ENCODE results near the gene FASN. TPM values are rescaled to one million over a fixed set of nuclear protein-coding genes. Genes with fewer than 3 reads are reported as not detected.

FASN gene
- total RNA-seq, 1 experiment from 2014 or later, result 346 TPM

GRCh38 chr17:82091264-82092066 lies 6.6 kb downstream of the FASN start:
- in situ Hi-C loops (cut with HindIII; ENCODE audit: low sequenced_read_pairs), result no loop called here
- no peak for DNase-seq (ENCODE audit: low spot score)

GRCh38 chr17:82090549-82091263 lies 7.3 kb downstream of the FASN start:
- in situ Hi-C loops (cut with HindIII; ENCODE audit: low sequenced_read_pairs), result no loop called here
- DNase-seq (ENCODE audit: low spot score), result no peak

GRCh38 chr17:82089723-82090548 lies 8.1 kb downstream of the FASN start:
- no peak for DNase-seq (ENCODE audit: low spot score)
- in situ Hi-C loops (cut with HindIII; ENCODE audit: low sequenced_read_pairs), result no loop called here

- in situ Hi-C loops (cut with HindIII; ENCODE audit: low sequenced_read_pairs), result no loop called here
- no peak for DNase-seq (ENCODE audit: low spot score)
These were observed 9.0 kb downstream of the FASN start for GRCh38 chr17:82088838-82089722.

- DNase-seq (ENCODE audit: low spot score), result no peak
- in situ Hi-C loops (cut with HindIII; ENCODE audit: low sequenced_read_pairs), result no loop called here
These were observed 9.8 kb downstream of the FASN start for GRCh38 chr17:82087961-82088837.

- no peak for DNase-seq (ENCODE audit: low spot score)
- in situ Hi-C loops (cut with HindIII; ENCODE audit: low sequenced_read_pairs), result no loop called here
These were observed 10.8 kb downstream of the FASN start for GRCh38 chr17:82086941-82087906.

GRCh38 chr17:82085931-82086764 lies 11.9 kb downstream of the FASN start:
- DNase-seq (ENCODE audit: low spot score), result no peak
- in situ Hi-C loops (cut with HindIII; ENCODE audit: low sequenced_read_pairs), result no loop called here

- in situ Hi-C loops (cut with HindIII; ENCODE audit: low sequenced_read_pairs), result no loop called here
- DNase-seq (ENCODE audit: low spot score), result no peak
These were observed 12.8 kb downstream of the FASN start for GRCh38 chr17:82085031-82085861.

- DNase-seq (ENCODE audit: low spot score), result no peak
- in situ Hi-C loops (cut with HindIII; ENCODE audit: low sequenced_read_pairs), result no loop called here
These were observed 13.5 kb downstream of the FASN start for GRCh38 chr17:82084373-82085030.

GRCh38 chr17:82083533-82084359 lies 14.3 kb downstream of the FASN start:
- DNase-seq (ENCODE audit: low spot score), result no peak
- in situ Hi-C loops (cut with HindIII; ENCODE audit: low sequenced_read_pairs), result no loop called here

GRCh38 chr17:82083009-82083408 lies 15.0 kb downstream of the FASN start:
- no peak for DNase-seq (ENCODE audit: low spot score)
- in situ Hi-C loops (cut with HindIII; ENCODE audit: low sequenced_read_pairs), result no loop called here

GRCh38 chr17:82082456-82082855 lies 15.6 kb downstream of the FASN start:
- in situ Hi-C loops (cut with HindIII; ENCODE audit: low sequenced_read_pairs), result no loop called here
- DNase-seq (ENCODE audit: low spot score), result no peak

- in situ Hi-C loops (cut with HindIII; ENCODE audit: low sequenced_read_pairs), result no loop called here
- no peak for DNase-seq (ENCODE audit: low spot score)
These were observed 16.1 kb downstream of the FASN start for GRCh38 chr17:82081966-82082365.

GRCh38 chr17:82081546-82081945 lies 16.5 kb downstream of the FASN start:
- in situ Hi-C loops (cut with HindIII; ENCODE audit: low sequenced_read_pairs), result no loop called here
- no peak for DNase-seq (ENCODE audit: low spot score)

Measured in G401 (cell line).